OCI-LY1 (cell line): ENCODE measurements around the gene TESK2.
A peak's percentile ranks its signal among the peaks of the same experiment; 100 is the strongest.
"Not testable (repeated sequence)": the region's sequence is repeated elsewhere in the genome, so short reads cannot be mapped to it uniquely, and the experiment has no call there.

ENCODE experiments used
- H2AFZ ChIP-seq: fragments of 200-600 bp; sonication (generic), shearing (Covaris generic); 2 replicates; pipeline ENCODE4 v1.6.0; 2014; ENCODE audit warnings: antibody characterized with exemption, mild to moderate bottlenecking, low read length
- H3F3A ChIP-seq: fragments of 200-600 bp; sonication (generic), shearing (Covaris generic); 2 replicates; pipeline ENCODE4 v1.6.0; 2014; ENCODE audit warnings: mild to moderate bottlenecking, antibody characterized with exemption, low read length, moderate library complexity; ENCODE audit not compliant: insufficient read depth
- H3K27ac ChIP-seq: fragments of 200-600 bp; sonication (generic); 2 replicates; pipeline ENCODE4 v1.5.1; 2014; ENCODE audit warnings: low read length, mixed run types, mild to moderate bottlenecking, low read depth; ENCODE audit not compliant: poor library complexity, severe bottlenecking
- H3K27me3 ChIP-seq: fragments of 200-600 bp; sonication (generic); 2 replicates; pipeline ENCODE4 v1.6.0; 2014; ENCODE audit warnings: antibody characterized with exemption, mild to moderate bottlenecking, low read length, moderate library complexity; ENCODE audit not compliant: insufficient read depth
- H3K36me3 ChIP-seq: fragments of 200-600 bp; sonication (generic); 2 replicates; pipeline ENCODE4 v1.6.1; 2014; ENCODE audit warnings: mild to moderate bottlenecking, antibody characterized with exemption, low read length, moderate library complexity, mixed read lengths; ENCODE audit not compliant: insufficient read depth
- H3K4me1 ChIP-seq: fragments of 200-600 bp; sonication (generic); 2 replicates; pipeline ENCODE4 v1.5.1; 2014; ENCODE audit warnings: mild to moderate bottlenecking, low read length, moderate library complexity; ENCODE audit not compliant: insufficient read depth, severe bottlenecking
- H3K4me2 ChIP-seq: fragments of 200-600 bp; sonication (generic), shearing (Covaris generic); 2 replicates; pipeline ENCODE4 v1.6.1; 2014; ENCODE audit warnings: low read length
- H3K4me3 ChIP-seq: fragments of 200-600 bp; sonication (generic); 2 replicates; pipeline ENCODE4 v1.5.1; 2014; ENCODE audit warnings: low read length, low read depth, mild to moderate bottlenecking, mixed read lengths; ENCODE audit not compliant: poor library complexity, severe bottlenecking
- H3K79me2 ChIP-seq: fragments of 200-600 bp; shearing (Covaris generic); 2 replicates; pipeline ENCODE4 v1.6.1; 2016; ENCODE audit warnings: mixed run types, low read length, mixed read lengths; ENCODE audit not compliant: insufficient read depth
- H3K9ac ChIP-seq: fragments of 200-600 bp; sonication (generic), shearing (Covaris generic); 2 replicates; pipeline ENCODE4 v1.6.1; 2014; ENCODE audit warnings: mild to moderate bottlenecking, low read length, mixed read lengths
- H3K9me2 ChIP-seq: fragments of 200-600 bp; sonication (generic), shearing (Covaris generic); 2 replicates; pipeline ENCODE4 v1.6.1; 2014; ENCODE audit warnings: low read depth, mild to moderate bottlenecking, low read length, mixed read lengths
- H3K9me3 ChIP-seq: fragments of 200-600 bp; shearing (Covaris generic); 2 replicates; pipeline ENCODE4 v1.6.1; 2014; ENCODE audit warnings: low read length, mixed read lengths
- H4K20me1 ChIP-seq: fragments of 200-600 bp; sonication (generic), shearing (Covaris generic); 2 replicates; pipeline ENCODE4 v1.6.0; 2016; ENCODE audit warnings: mild to moderate bottlenecking, low read length; ENCODE audit not compliant: insufficient read depth
- CTCF ChIP-seq: fragments of 200-600 bp; sonication (generic), shearing (Covaris generic); IDR thresholded peaks from 2 replicates; pipeline ENCODE4 v1.5.1; 2017; ENCODE audit warnings: mild to moderate bottlenecking, antibody characterized with exemption, low read length, moderate library complexity, mixed read lengths
- EZH2 ChIP-seq: fragments of 200-600 bp; sonication (generic), shearing (Covaris generic); IDR thresholded peaks from 2 replicates; pipeline ENCODE4 v1.8.0; 2017; ENCODE audit warnings: borderline replicate concordance, mixed run types, mild to moderate bottlenecking, antibody characterized with exemption, low read length, moderate library complexity, mixed read lengths

Gene TESK2

GRCh38 chr1:45526135-45526644 is 35.2 kb upstream of the TESK2 start:
- Histone ChIP-seq H3K4me2 (no peak overlapping the region), H3K9ac (no peak overlapping the region), H3K27ac (no peak overlapping the region), H3K27me3 (no peaks in the 10 kb centered on the region), H3K36me3 (peaks cover 4% of the 10 kb centered on the region; the same call in 1 of the 2 replicates), H3K79me2 (peaks cover 4% of the 10 kb centered on the region), H2AFZ (no peak overlapping the region), H3K4me3 (no peak overlapping the region), H3K4me1 (peaks cover 8% of the 10 kb centered on the region), H3K9me2 (no peaks in the 10 kb centered on the region), H4K20me1 (no peaks in the 10 kb centered on the region), H3F3A (no peaks in the 10 kb centered on the region), H3K9me3 (no peaks in the 10 kb centered on the region)
- TF ChIP-seq CTCF (no peak), EZH2 (no peak)

GRCh38 chr1:45523975-45524374 is 33.0 kb upstream of the TESK2 start:
- H4K20me1 ChIP-seq, H3K9me3 ChIP-seq, H3K27me3 ChIP-seq, H3K4me3 ChIP-seq, H3F3A ChIP-seq, H2AFZ ChIP-seq, H3K9me2 ChIP-seq, H3K4me2 ChIP-seq, H3K27ac ChIP-seq, H3K9ac ChIP-seq: not testable (repeated sequence)
- Histone ChIP-seq H3K36me3 (peaks cover 13% of the 10 kb centered on the region; the same call in 1 of the 2 replicates), H3K79me2 (peaks cover 26% of the 10 kb centered on the region), H3K4me1 (peaks cover 21% of the 10 kb centered on the region)

- peaks cover 26% of the 10 kb centered on the region for H3K4me1 ChIP-seq
- H3K9me3 ChIP-seq, H3K9me2 ChIP-seq, H3K27ac ChIP-seq, H3K4me3 ChIP-seq, H4K20me1 ChIP-seq, H3K9ac ChIP-seq, H3F3A ChIP-seq, H2AFZ ChIP-seq, H3K27me3 ChIP-seq, H3K4me2 ChIP-seq: not testable (repeated sequence)
- H3K36me3 ChIP-seq, result peaks cover 18% of the 10 kb centered on the region; the same call in 1 of the 2 replicates
- peaks cover 30% of the 10 kb centered on the region for H3K79me2 ChIP-seq
These were observed 32.6 kb upstream of the TESK2 start for GRCh38 chr1:45523516-45523915.

- H3K36me3 ChIP-seq, result peaks cover 26% of the 10 kb centered on the region
- H3K27me3 ChIP-seq, result no peaks in the 10 kb centered on the region
- peak overlapping the region; percentile 80 for H3K4me2 ChIP-seq
- H3K9me3 ChIP-seq, result no peaks in the 10 kb centered on the region
- TF ChIP-seq CTCF (no peak), EZH2 (no peak)
- H4K20me1 ChIP-seq, result no peaks in the 10 kb centered on the region
- no peaks in the 10 kb centered on the region for H3F3A ChIP-seq
- H3K9ac ChIP-seq, result peak overlapping the region; percentile 99
- peak overlapping the region; percentile 99 for H3K4me3 ChIP-seq
- H3K9me2 ChIP-seq, result no peaks in the 10 kb centered on the region
- peak overlapping the region; percentile 75 for H3K27ac ChIP-seq
- H2AFZ ChIP-seq, result no peak overlapping the region; the same call in 1 of the 2 replicates
- peaks cover 31% of the 10 kb centered on the region for H3K79me2 ChIP-seq
- H3K4me1 ChIP-seq, result peaks cover 35% of the 10 kb centered on the region
These were observed 31.6 kb upstream of the TESK2 start for GRCh38 chr1:45522324-45523104.
